Activated T-cell treated with anti-CD3 and anti-CD28 coated beads for 1 hour (primary cell): Measurements from ENCODE around the gene SNAPIN.
"Not testable (repeated sequence)": the region's sequence is repeated elsewhere in the genome, so short reads cannot be mapped to it uniquely, and the experiment has no call there.

ENCODE experiments used
- DNase-seq: peaks from one replicate; pipeline ENCODE4 v3.0.0-alpha.2; 2020; ENCODE audit warnings: low read depth

Gene SNAPIN

GRCh38 chr1:153647346-153647714, 11.2 kb upstream of the SNAPIN start:
- no peak for DNase-seq

GRCh38 chr1:153648000-153648643, 10.4 kb upstream of the SNAPIN start:
- no peak for DNase-seq

GRCh38 chr1:153649137-153649862, 9.2 kb upstream of the SNAPIN start:
- no peak for DNase-seq

DNA sequence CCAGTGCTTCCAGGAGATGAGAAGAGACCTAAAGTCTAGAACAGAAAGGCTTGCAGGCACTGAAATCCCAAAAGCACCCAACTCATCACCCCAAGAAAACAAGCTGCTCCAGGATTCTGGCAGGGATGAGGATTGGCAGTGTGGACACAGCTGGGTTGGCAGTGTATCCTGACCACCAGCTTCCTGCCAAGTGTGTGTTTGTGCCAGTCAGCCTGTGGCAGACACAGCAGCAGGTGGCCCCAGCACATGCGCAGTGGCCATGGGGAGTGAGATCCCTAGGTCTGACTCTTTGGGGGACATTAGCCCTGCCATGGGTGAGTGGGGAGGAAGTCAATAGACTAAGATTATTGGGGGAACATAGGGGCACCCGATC, 8.7 kb upstream of the SNAPIN start:
- DNase-seq = no peak

DNA sequence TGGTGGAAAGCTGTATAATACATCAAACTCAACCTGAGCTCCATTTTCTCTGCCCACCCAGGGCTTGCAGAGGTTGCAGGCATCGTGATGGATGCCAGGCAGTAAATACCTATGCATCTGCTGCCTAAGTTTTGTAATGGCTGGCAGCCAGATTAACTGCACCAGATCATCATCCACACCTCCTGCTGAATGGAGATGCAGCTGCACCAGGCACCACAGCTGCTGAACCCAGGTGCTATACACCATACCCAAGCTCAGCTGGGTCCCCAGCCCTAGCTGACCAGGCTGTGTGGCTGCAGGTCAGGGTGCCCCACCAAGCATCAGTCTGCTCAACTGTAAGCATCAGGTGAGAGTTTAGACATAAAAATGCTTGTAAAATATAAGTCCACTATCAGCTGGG, 6.7 kb upstream of the SNAPIN start:
- DNase-seq = no peak

DNA sequence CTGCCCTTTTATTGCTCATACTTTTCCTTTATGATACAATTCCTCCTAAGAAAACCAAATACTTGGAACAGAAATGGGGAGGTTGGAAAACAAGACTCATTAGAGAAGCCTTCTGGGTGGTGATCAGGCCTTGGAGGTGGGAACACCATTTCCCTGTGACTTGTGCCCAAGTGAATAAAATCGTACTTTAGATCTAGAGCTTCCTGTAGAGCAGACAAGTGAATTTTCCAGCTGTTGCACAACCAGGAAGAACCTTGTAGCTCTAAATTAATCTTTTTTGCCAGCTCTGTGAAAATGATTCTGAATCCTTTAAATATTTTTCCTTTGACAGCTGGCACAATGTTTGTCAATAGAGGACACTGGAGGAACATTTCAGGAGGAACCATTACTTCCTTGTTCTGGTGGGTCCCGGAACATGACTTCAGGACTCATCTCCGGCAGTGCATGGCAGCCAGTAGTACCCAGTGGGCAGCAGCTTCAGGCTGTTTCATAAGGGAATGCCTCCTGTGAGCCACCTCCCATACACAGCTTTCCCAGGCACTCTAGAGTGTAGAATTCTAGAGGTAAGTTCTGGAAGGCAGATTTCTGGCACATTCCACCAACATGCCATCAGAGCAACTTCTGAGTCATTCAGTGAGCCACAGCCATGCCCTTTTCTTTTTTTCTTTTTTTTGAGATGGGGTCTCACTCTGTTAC, 5.5 kb upstream of the SNAPIN start:
- no peak for DNase-seq

DNA sequence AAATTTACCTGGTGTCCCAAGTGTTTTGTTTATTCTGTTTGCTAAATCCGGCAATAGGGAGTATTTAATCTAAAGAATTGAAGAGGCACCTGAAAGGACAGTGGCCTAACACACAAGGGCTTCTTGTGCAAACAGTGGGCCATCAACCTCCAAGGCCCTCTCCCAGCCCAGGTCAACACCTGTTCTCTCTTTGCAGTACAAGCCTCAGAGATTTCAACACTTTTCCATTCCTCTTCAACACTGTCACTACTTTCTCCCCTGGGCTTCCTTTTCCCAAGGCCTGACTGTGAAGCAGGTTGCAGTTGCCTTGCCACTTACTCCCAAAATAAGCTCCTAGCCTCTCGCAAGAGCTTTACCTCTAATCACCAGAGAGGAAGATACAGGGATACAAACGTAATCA, 3.2 kb upstream of the SNAPIN start:
- no peak for DNase-seq

GRCh38 chr1:153659175-153659534, 652 bp downstream of the SNAPIN start:
- DNase-seq = no peak

DNA sequence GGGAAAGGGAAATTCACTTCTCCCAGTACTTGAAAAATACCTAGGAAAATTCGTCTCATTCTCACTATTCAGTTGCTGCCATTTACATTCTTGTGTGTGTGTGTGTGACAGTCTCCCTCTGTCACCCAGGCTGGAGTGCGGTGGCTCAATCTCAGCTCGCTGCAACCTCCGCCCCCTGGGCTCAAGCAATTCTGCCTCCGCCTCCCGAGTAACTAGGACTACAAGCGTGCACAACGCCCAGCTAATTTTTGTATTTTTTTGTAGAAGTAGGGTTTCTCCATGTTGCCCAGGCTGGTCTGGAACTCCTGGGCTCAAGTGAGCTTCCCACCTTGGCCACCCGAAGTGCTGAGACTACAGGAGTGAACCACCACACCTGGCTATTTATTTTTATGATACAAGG, 1.2 kb downstream of the SNAPIN start:
- DNase-seq = no peak

GRCh38 chr1:153661111-153661708, 2.7 kb downstream of the SNAPIN start:
- no peak for DNase-seq

GRCh38 chr1:153662269-153662668, 3.8 kb downstream of the SNAPIN start:
- DNase-seq = no peak

DNA sequence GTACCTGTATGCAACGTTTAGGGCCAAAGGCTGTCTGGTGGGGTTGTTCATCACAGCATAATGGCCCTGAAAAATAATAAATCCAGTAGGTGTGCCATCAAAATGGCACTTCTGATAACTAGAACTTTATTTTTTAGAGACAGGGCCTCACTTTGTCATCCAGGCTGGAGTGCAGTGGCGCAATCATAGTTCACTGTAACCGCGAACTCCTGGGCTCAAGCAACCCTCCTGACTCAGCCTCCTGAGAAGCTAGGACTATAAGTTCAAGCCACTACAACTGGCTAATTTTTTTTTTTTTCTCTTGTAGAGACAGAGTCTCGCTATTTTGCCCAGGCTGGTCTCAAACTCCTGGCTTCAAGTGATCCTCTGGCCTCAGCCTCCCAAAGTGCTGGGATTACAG, 4.7 kb downstream of the SNAPIN start:
- DNase-seq = no peak

- no peak for DNase-seq
These were observed 8.9 kb downstream of the SNAPIN start for GRCh38 chr1:153667439-153667838.

DNA sequence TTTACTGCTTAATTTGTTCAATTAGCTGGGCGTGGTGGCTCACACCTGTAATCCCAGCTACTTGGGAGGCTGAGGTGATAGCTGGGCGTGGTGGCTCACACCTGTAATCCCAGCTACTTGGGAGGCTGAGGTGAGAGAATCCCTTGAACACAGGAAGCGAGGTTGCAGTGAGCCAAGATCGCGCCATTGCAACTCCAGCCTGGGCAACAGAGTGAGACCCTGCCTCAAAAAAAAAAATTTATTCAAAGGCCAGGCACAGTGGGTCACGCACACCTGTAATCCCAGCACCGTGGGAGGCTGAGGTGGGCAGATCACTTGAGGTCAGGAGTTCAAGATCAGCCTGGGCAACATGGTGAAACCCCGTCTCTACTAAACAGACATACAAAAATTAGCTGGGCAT, 10.2 kb downstream of the SNAPIN start:
- not testable (repeated sequence) for DNase-seq

DNA sequence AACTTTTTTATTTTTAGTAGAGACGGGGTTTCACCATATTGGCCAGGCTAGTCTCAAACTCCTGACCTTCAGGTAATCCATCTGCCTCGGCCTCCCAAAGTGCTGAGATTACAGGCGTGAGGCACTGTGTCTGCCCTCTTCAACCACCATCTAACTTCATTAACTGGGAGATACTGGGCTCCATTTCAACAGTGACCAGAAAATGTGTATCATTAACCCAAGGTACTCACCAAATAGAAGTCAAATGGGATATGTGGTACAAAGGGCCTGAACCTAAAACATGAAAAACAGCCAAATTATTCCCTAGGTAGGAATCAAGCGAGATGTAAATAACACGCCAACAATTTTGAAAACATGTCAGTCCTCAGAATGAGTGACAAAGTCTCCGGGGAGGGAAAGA, 11.1 kb downstream of the SNAPIN start:
- no peak for DNase-seq

DNA sequence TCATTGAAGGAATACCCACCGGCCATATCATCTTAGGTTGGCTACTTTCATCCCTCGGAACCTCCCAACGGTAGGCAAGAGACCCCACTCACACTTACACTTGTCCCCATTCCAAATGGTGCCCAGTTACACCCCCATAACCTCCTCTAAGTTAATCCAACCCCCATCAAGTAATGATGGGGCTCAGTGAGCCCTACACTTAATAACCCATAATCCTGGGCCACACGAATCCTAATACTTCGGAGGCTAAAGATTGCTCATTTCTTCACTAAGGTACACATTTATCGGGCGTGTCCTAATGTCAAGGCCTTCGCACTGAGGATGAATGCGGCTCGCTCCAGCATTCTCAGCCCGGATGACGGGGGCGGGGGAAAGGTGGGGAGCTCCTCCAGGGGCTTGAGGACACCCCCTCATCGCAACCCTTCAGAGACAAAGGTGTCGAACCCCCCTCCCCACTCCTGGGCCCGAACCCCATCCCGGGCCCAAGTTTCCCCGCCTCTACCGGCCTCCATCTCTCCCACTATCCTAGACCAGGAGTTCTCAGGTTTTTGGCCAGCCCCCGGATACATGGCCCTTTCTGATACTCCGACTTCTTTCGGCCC, 11.9 kb downstream of the SNAPIN start:
- no peak for DNase-seq

GRCh38 chr1:153670859-153671627, 12.5 kb downstream of the SNAPIN start, which contains the start of gene ILF2:
ILF2 (minus strand) TSS chr1:153670993; CDS start chr1:153670922, 71 bp downstream.
- DNase-seq = peak; percentile 91

DNA sequence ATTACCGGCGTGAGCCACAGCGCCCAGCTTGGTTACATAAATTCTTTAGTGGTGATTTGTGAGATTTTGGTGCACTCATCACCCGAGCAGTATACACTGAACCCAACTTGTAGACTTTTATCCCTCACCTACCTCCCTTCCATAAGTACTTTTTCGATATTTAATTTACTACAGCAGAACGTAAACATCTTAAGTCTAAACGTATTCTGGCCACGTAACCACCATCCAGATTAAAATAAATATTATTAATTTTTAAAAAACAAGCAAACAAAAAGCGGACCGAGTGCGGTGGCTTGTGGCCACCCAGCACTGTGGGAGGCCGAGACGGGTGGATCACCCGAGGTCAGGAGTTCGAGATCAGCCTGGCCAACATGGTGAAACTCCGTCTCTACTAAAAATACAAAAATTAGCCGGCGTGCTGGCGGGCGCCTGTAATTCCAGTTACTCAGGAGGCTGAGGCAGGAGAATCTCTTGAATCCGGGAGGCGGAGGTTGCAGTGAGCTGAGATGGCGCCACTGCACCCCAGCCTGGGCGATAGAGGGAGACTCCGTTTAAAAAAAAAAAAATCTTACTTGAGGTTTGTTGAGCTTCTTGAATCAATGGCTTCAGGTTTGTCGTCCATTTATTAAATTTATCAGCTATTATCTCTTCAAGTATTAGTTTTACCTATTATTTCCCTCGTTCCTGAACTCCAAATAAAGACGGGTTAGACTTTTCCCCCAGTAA, 13.3 kb downstream of the SNAPIN start:
- not testable (repeated sequence) for DNase-seq

- no peak for DNase-seq
These were observed 15.0 kb downstream of the SNAPIN start for GRCh38 chr1:153673511-153673910.

- DNase-seq = peak; percentile 26
These were observed 19.4 kb downstream of the SNAPIN start for GRCh38 chr1:153677718-153678518.
